HCT116 (cell line): Measurements from ENCODE around the gene COPS8. TPM values are rescaled to one million over a fixed set of nuclear protein-coding genes. Genes with fewer than 3 reads are reported as not detected.

Source experiments
- ATAC-seq: fragments of 200-7000 bp; cut with Tn5 transposase; 2 replicates; pipeline ENCODE4 v1.9.1; 2020; ENCODE audit warnings: mild to moderate bottlenecking, moderate library complexity
- BruUV-seq: library from RNA; stranded (reverse); fragments of 400-500 nt; replicated peaks from 2 replicates; lab custom pipeline; 2021; lab: Mats Ljungman, UMichigan
- CTCF ChIA-PET: fragments of 300-600 bp; sonication (Branson Sonifier 250); formaldehyde crosslinking; loops from one replicate; lab custom pipeline; 2021; ENCODE audit warnings: antibody characterized with exemption; lab: Charles Lee
- POLR2A ChIA-PET: fragments of 300-600, 350-600 bp; sonication (Branson Sonifier 250); formaldehyde crosslinking; loops from one replicate; lab custom pipeline; 2021; ENCODE audit warnings: antibody characterized with exemption; lab: Charles Lee
- RAD21 ChIA-PET, 2 experiments: fragments of 300-600 bp; sonication (Branson Sonifier 250); formaldehyde crosslinking; loops; one replicate each; lab custom pipeline; 2023; ENCODE audit warnings: low total read pairs in 2 of 2; ENCODE audit not compliant: uncharacterized antibody in 2 of 2, unreplicated experiment in 2 of 2, low non-redundant PET in 1 of 2; lab: Charles Lee
- DNase-seq: peaks from one replicate; pipeline ENCODE4 v3.0.0-alpha.2; 2010; ENCODE audit warnings: low read depth, low spot score
- H2AFZ ChIP-seq: fragments of 200-600 bp; shearing (Covaris generic), sonication (generic); 2 replicates; pipeline ENCODE4 v1.6.1; 2017; ENCODE audit warnings: low read depth, mixed run types, mixed read lengths, antibody characterized with exemption, low read length; ENCODE audit not compliant: poor library complexity, severe bottlenecking
- H3K27ac ChIP-seq: 2 replicates; pipeline ENCODE4 v1.5.1; 2012; ENCODE audit warnings: low read depth, low read length
- H3K27me3 ChIP-seq: fragments of 200-600 bp; sonication (generic); 2 replicates; pipeline ENCODE4 v1.6.1; 2016; ENCODE audit warnings: mixed run types, low read length, mixed read lengths; ENCODE audit not compliant: insufficient read depth
- H3K36me3 ChIP-seq, 2 experiments: fragments of 200-500 bp in 1 of 2; fragments of 200-600 bp in 1 of 2; sonication (Bioruptor generic) in 1 of 2; sonication (generic) in 1 of 2; 2 replicates each; pipeline versions ENCODE4 v1.5.1 to v1.6.1; 2014 to 2016; ENCODE audit warnings: low read length in 2 of 2, inconsistent platforms in 1 of 2, mixed read lengths in 1 of 2, mixed run types in 1 of 2; ENCODE audit not compliant: insufficient read depth in 2 of 2, control insufficient read depth in 1 of 2
- H3K4me1 ChIP-seq, 2 experiments: fragments of 200-600 bp in 1 of 2; sonication (generic) in 1 of 2; 2 replicates each; pipeline versions ENCODE4 v1.5.1 to v1.6.1; 2012 to 2017; ENCODE audit warnings: low read length in 2 of 2, inconsistent platforms in 1 of 2, mild to moderate bottlenecking in 1 of 2, mixed read lengths in 1 of 2, mixed run types in 1 of 2, moderate library complexity in 1 of 2; ENCODE audit not compliant: insufficient read depth in 2 of 2, control insufficient read depth in 1 of 2
- H3K4me2 ChIP-seq: fragments of 200-600 bp; sonication (generic); 2 replicates; pipeline ENCODE4 v1.6.1; 2017; ENCODE audit warnings: mixed run types, low read length, mixed read lengths
- H3K4me3 ChIP-seq, 2 experiments: fragments of 200-600 bp in 1 of 2; sonication (generic) in 1 of 2; replicated peaks in 1 of 2; 2 replicates each; pipeline ENCODE4 v1.5.1; 2011 to 2016; ENCODE audit warnings: low read length in 2 of 2, control low read depth in 1 of 2, low read depth in 1 of 2, mild to moderate bottlenecking in 1 of 2, mixed read lengths in 1 of 2, mixed run types in 1 of 2
- H3K79me2 ChIP-seq: fragments of 200-600 bp; sonication (generic); 2 replicates; pipeline ENCODE4 v1.6.1; 2017; ENCODE audit warnings: mild to moderate bottlenecking, mixed run types, low read length, moderate library complexity, mixed read lengths; ENCODE audit not compliant: insufficient read depth
- H3K9ac ChIP-seq: fragments of 200-600 bp; sonication (generic); 2 replicates; pipeline ENCODE4 v1.6.1; 2016; ENCODE audit warnings: low read length, mixed read lengths
- H3K9me2 ChIP-seq: fragments of 200-600 bp; sonication (generic), shearing (Covaris generic); 2 replicates; pipeline ENCODE4 v1.6.1; 2017; ENCODE audit warnings: mixed run types, mild to moderate bottlenecking, moderate library complexity; ENCODE audit not compliant: insufficient read depth
- H3K9me3 ChIP-seq, 2 experiments: fragments of 200-500 bp in 1 of 2; fragments of 200-600 bp in 1 of 2; sonication (Bioruptor generic) in 1 of 2; sonication (generic) in 1 of 2; 2 replicates each; pipeline ENCODE4 v1.6.1; 2014 to 2017; ENCODE audit warnings: low read length in 2 of 2, mixed read lengths in 2 of 2, inconsistent platforms in 1 of 2, low read depth in 1 of 2, mild to moderate bottlenecking in 1 of 2, mixed run types in 1 of 2, moderate library complexity in 1 of 2; ENCODE audit not compliant: control insufficient read depth in 1 of 2, insufficient read depth in 1 of 2
- H4K20me1 ChIP-seq: fragments of 200-600 bp; sonication (generic), shearing (Covaris generic); 2 replicates; pipeline ENCODE4 v1.6.1; 2017; ENCODE audit warnings: mixed run types, mild to moderate bottlenecking, moderate library complexity; ENCODE audit not compliant: insufficient read depth
- ATF3 ChIP-seq: IDR thresholded peaks from 2 replicates; pipeline ENCODE4 v1.6.1; 2012
- CBX3 ChIP-seq: IDR thresholded peaks from 2 replicates; pipeline ENCODE4 v1.6.1; 2012; ENCODE audit warnings: low read depth
- CEBPB ChIP-seq: IDR thresholded peaks from 2 replicates; pipeline ENCODE4 v1.6.1; 2012; ENCODE audit warnings: low read depth
- CTCF ChIP-seq, 3 experiments: fragments of 200-600 bp in 1 of 3; sonication (generic) in 1 of 3; IDR thresholded peaks in 2 of 3; conservative IDR thresholded peaks in 1 of 3; 2 replicates each; pipeline ENCODE4 v1.5.1; 2012 to 2017; ENCODE audit warnings: low read depth in 2 of 3, low read length in 2 of 3, antibody characterized with exemption in 1 of 3, borderline replicate concordance in 1 of 3, control low read depth in 1 of 3, mild to moderate bottlenecking in 1 of 3, mixed read lengths in 1 of 3, mixed run types in 1 of 3, moderate library complexity in 1 of 3; ENCODE audit not compliant: insufficient read depth in 1 of 3
- EGR1 ChIP-seq: IDR thresholded peaks from 2 replicates; pipeline ENCODE4 v1.6.1; 2012; ENCODE audit warnings: low read depth
- ELF1 ChIP-seq: IDR thresholded peaks from 2 replicates; pipeline ENCODE4 v1.6.1; 2012; ENCODE audit warnings: low read depth, borderline replicate concordance
- FOSL1 ChIP-seq: IDR thresholded peaks from 2 replicates; pipeline ENCODE4 v1.6.1; 2012; ENCODE audit warnings: low read depth
- JUND ChIP-seq: IDR thresholded peaks from 2 replicates; pipeline ENCODE4 v1.6.1; 2012
- MAX ChIP-seq: IDR thresholded peaks from 2 replicates; pipeline ENCODE4 v1.6.1; 2012
- POLR2A ChIP-seq: IDR thresholded peaks from 2 replicates; pipeline ENCODE4 v1.7.0; 2011; ENCODE audit warnings: borderline replicate concordance; ENCODE audit not compliant: insufficient read depth, insufficient read length; ENCODE audit errors: extremely low read depth
- REST ChIP-seq: IDR thresholded peaks from 2 replicates; pipeline ENCODE4 v1.6.1; 2012; ENCODE audit warnings: low read depth
- SP1 ChIP-seq: IDR thresholded peaks from 2 replicates; pipeline ENCODE4 v1.6.1; 2012; ENCODE audit warnings: low read depth
- ZBTB33 ChIP-seq: IDR thresholded peaks from 2 replicates; pipeline ENCODE4 v1.6.1; 2011; ENCODE audit warnings: mild to moderate bottlenecking, low read length, moderate library complexity; ENCODE audit not compliant: insufficient replicate concordance; ENCODE audit errors: extremely low read depth
- intact Hi-C: fragments of 100-400 bp; cut with micrococcal nuclease; formaldehyde crosslinking; loops from 2 replicates; pipeline ENCODE4 v1.10.0; 2022
- total RNA-seq: library from RNA; stranded (reverse); gene quantifications from one replicate; pipeline ENCODE4 v1.2.1, GENCODE V29; 2021; ENCODE audit not compliant: unreplicated experiment

The COPS8 gene
- total RNA-seq, 1 experiment from 2014 or later, result 42.2 TPM

- POLR2A ChIA-PET, result no interaction called here
- Histone ChIP-seq H3K4me1 (no peaks in the 10 kb centered on the region), H3K27ac (no peak overlapping the region), H3K4me2 (no peak overlapping the region), H3K9me3 (no peaks in the 10 kb centered on the region), H3K27me3 (0 out of 2 replicates have a peak, but pooled peaks cover 9% of the 10 kb centered on the region), H3K9ac (no peak overlapping the region), H3K9me2 (no peaks in the 10 kb centered on the region; the same call in 1 of the 2 replicates), H2AFZ (no peak overlapping the region), H3K79me2 (no peaks in the 10 kb centered on the region), H3K4me3 (no peak overlapping the region), H3K36me3 (no peaks in the 10 kb centered on the region), H4K20me1 (no peaks in the 10 kb centered on the region)
- CTCF ChIA-PET, result no interaction called here
- no TSS peak for BruUV-seq
- ATAC-seq (no peak), DNase-seq (no peak)
- intact Hi-C loops, result no loop called here
- TF ChIP-seq REST, result no peak
- TF ChIP-seq POLR2A, result no peak
- RAD21 ChIA-PET, result no interaction called here
These were observed 43.6 kb upstream of the COPS8 start for GRCh38 chr2:237042101-237042500.

- H4K20me1 ChIP-seq, result no peaks in the 10 kb centered on the region
- H2AFZ ChIP-seq, result no peak overlapping the region
- 0 out of 2 replicates have a peak, but pooled peaks cover 9% of the 10 kb centered on the region for H3K27me3 ChIP-seq
- no peak overlapping the region for H3K4me3 ChIP-seq
- H3K4me2 ChIP-seq, result no peak overlapping the region
- H3K27ac ChIP-seq, result no peak overlapping the region
- DNase-seq (no peak), ATAC-seq (no peak)
- POLR2A ChIA-PET, result no interaction called here
- no TSS peak for BruUV-seq
- H3K36me3 ChIP-seq, result no peaks in the 10 kb centered on the region
- peaks cover 0 to 12% of the 10 kb centered on the region in 2 experiments; a peak in 2 of 4 replicates for H3K9me3 ChIP-seq
- CTCF ChIA-PET, result no interaction called here
- RAD21 ChIA-PET, result no interaction called here
- no peaks in the 10 kb centered on the region; the same call in 1 of the 2 replicates for H3K9me2 ChIP-seq
- H3K79me2 ChIP-seq, result no peaks in the 10 kb centered on the region
- intact Hi-C loops, result no loop called here
- no peaks in the 10 kb centered on the region for H3K4me1 ChIP-seq
- H3K9ac ChIP-seq, result no peak overlapping the region
- TF ChIP-seq ELF1 (no peak), CEBPB (no peak), ATF3 (no peak), FOSL1 (no peak), CTCF (IDR thresholded peaks at IDR 0.05 in 2 of 3, conservative IDR thresholded peaks at IDR 0.05 in 1 of 3; ENCODE audit: borderline replicate concordance in 1 of 3, insufficient read depth in 1 of 3, low read depth in 2 of 3, low read length in 2 of 3) (no peak), POLR2A (no peak), JUND (no peak), SP1 (no peak), CBX3 (no peak), EGR1 (no peak), MAX (no peak), ZBTB33 (no peak)
These were observed 41.8 kb upstream of the COPS8 start for GRCh38 chr2:237043866-237044265.
